NOMO-1 treated with DMSO at 0.1 percent for 48 hours (cell line): ENCODE data around the gene MTG1.
"Not testable (repeated sequence)": the region's sequence is repeated elsewhere in the genome, so short reads cannot be mapped to it uniquely, and the experiment has no call there.

Experiments used
- DNase-seq: peaks from one replicate; lab custom pipeline; 2025; ENCODE audit not compliant: unreplicated experiment; lab: John Stamatoyannopoulos, UW

Gene MTG1

GRCh38 chr10:133421336-133422222 is 27.6 kb downstream of the MTG1 start:
- no peak for DNase-seq

GRCh38 chr10:133422223-133422806 is 28.4 kb downstream of the MTG1 start:
- no peak for DNase-seq

GRCh38 chr10:133422807-133423771 is 29.1 kb downstream of the MTG1 start:
- DNase-seq = no peak

- not testable (repeated sequence) for DNase-seq
Measured at GRCh38 chr10:133424102-133424501, 30.1 kb downstream of the MTG1 start.

- DNase-seq = not testable (repeated sequence)
Measured at GRCh38 chr10:133424601-133425000, 30.6 kb downstream of the MTG1 start, which contains the start of gene SPRN. SPRN (minus strand) TSS chr10:133424625; CDS start chr10:133423681, 944 bp downstream.

- not testable (repeated sequence) for DNase-seq
Measured at GRCh38 chr10:133429571-133429970, 35.6 kb downstream of the MTG1 start.

GRCh38 chr10:133431888-133432613 is 38.1 kb downstream of the MTG1 start:
- not testable (repeated sequence) for DNase-seq

- not testable (repeated sequence) for DNase-seq
Measured at GRCh38 chr10:133432789-133433188, 38.8 kb downstream of the MTG1 start.

- DNase-seq = peak; percentile 52
Measured at GRCh38 chr10:133438711-133439273, 44.8 kb downstream of the MTG1 start.

GRCh38 chr10:133439517-133440461 is 45.8 kb downstream of the MTG1 start:
- no peak for DNase-seq

- DNase-seq = no peak
Measured at GRCh38 chr10:133440633-133441285, 46.8 kb downstream of the MTG1 start.

- not testable (repeated sequence) for DNase-seq
Measured at GRCh38 chr10:133441356-133441755, 47.4 kb downstream of the MTG1 start.

- DNase-seq = no peak
Measured at GRCh38 chr10:133441780-133442179, 47.8 kb downstream of the MTG1 start.

- peak; percentile 86 for DNase-seq
Measured at GRCh38 chr10:133442191-133442966, 48.4 kb downstream of the MTG1 start.

GRCh38 chr10:133442967-133443924 is 49.3 kb downstream of the MTG1 start:
- DNase-seq = no peak
